Karpas-422 (cell line): ENCODE measurements around the gene MAEL. TPM values are rescaled to one million over a fixed set of nuclear protein-coding genes. Genes with fewer than 3 reads are reported as not detected.

Source experiments
- DNase-seq: peaks from one replicate; pipeline ENCODE4 v3.0.0-alpha.2; 2015
- H2AFZ ChIP-seq: fragments of 200-600 bp; sonication (generic); 2 replicates; pipeline ENCODE4 v1.6.1; 2014; ENCODE audit warnings: antibody characterized with exemption, low read length, mixed read lengths
- H3K27ac ChIP-seq: fragments of 200-600 bp; sonication (generic); 2 replicates; pipeline ENCODE4 v1.5.1; 2014; ENCODE audit warnings: mild to moderate bottlenecking, low read length, moderate library complexity
- H3K27me3 ChIP-seq: fragments of 200-600 bp; sonication (generic); 2 replicates; pipeline ENCODE4 v1.6.1; 2014; ENCODE audit warnings: low read length, mixed read lengths
- H3K36me3 ChIP-seq: fragments of 200-600 bp; sonication (generic); 2 replicates; pipeline ENCODE4 v1.6.1; 2014; ENCODE audit warnings: low read length, mixed read lengths; ENCODE audit not compliant: insufficient read depth
- H3K4me1 ChIP-seq: fragments of 200-600 bp; sonication (generic); 2 replicates; pipeline ENCODE4 v1.6.1; 2014; ENCODE audit warnings: mild to moderate bottlenecking, low read length, mixed read lengths
- H3K4me2 ChIP-seq: fragments of 200-600 bp; sonication (generic); 2 replicates; pipeline ENCODE4 v1.6.1; 2014; ENCODE audit warnings: low read length, low read depth, mild to moderate bottlenecking; ENCODE audit not compliant: poor library complexity, severe bottlenecking
- H3K4me3 ChIP-seq: fragments of 200-600 bp; sonication (generic); 2 replicates; pipeline ENCODE4 v1.5.1; 2014; ENCODE audit warnings: mild to moderate bottlenecking, antibody characterized with exemption, low read length, mixed read lengths
- H3K79me2 ChIP-seq: fragments of 200-600 bp; sonication (generic); 2 replicates; pipeline ENCODE4 v1.6.1; 2014; ENCODE audit warnings: mild to moderate bottlenecking, low read length, mixed read lengths
- H3K9ac ChIP-seq: fragments of 200-600 bp; sonication (generic); 2 replicates; pipeline ENCODE4 v1.6.0; 2014; ENCODE audit warnings: low read length
- H3K9me2 ChIP-seq: fragments of 200-600 bp; sonication (generic), shearing (Covaris generic); replicated peaks from 2 replicates; pipeline ENCODE4 v1.6.0; 2014; ENCODE audit warnings: mild to moderate bottlenecking, low read length, moderate library complexity; ENCODE audit not compliant: insufficient read depth
- H3K9me3 ChIP-seq: fragments of 300-700, 200-600 bp; sonication (generic); 2 replicates; pipeline ENCODE4 v1.6.1; 2014; ENCODE audit warnings: low read length, mixed read lengths
- H4K20me1 ChIP-seq: fragments of 200-600 bp; sonication (generic); 2 replicates; pipeline ENCODE4 v1.6.1; 2014; ENCODE audit warnings: mild to moderate bottlenecking, antibody characterized with exemption, low read length, low read depth; ENCODE audit not compliant: insufficient read depth
- total RNA-seq: library from RNA; depleted of rRNA; stranded (reverse); fragments of >200 nt; shearing (Covaris generic); gene quantifications from 2 replicates; pipeline ENCODE4 v1.2.3, GENCODE V29; 2014; ENCODE audit warnings: low replicate concordance

Gene MAEL
- total RNA-seq, 1 experiment from 2014 or later: 0.63 TPM

DNA sequence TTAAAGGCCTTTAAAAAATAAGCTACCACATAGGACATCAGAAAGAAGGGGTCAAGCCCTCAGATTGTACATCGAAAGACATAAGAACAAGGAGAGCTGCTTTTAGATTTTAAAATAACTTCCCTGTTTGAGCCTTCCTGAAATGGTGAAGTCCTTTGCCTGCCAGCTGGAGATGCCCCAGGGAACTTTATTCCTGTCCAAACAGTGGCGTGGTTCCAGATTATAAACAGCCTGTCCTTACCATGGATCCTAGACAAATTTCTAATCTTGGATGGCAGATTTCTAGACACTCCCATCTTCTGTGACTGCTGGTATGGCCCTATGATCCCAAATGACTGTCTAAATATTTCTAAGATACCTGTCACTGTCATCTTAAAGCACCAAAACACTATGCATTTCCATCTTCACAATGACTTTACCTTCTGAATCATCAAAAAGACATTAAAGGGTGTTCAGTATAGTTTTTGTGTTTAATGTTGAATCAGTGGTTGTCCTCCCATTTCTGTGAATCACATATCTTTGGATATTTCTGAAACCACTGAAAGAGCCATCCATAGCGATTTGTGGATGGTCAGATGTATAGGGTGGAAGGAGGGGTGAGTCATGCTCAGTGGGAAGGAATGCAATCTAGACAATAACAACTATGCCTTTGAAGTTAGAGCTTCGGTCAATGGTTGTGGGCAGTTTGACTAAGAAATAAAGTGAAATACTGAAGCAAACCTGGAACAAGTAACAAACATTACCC is 36.9 kb upstream of the MAEL start:
- Histone ChIP-seq H3K9ac (no peak overlapping the region), H3K79me2 (no peaks in the 10 kb centered on the region), H3K9me3 (no peaks in the 10 kb centered on the region), H3K27me3 (no peaks in the 10 kb centered on the region), H2AFZ (no peak overlapping the region), H3K36me3 (no peaks in the 10 kb centered on the region), H3K4me2 (no peak overlapping the region), H3K4me1 (peaks cover 11% of the 10 kb centered on the region), H3K4me3 (no peak overlapping the region), H3K9me2 (no peaks in the 10 kb centered on the region), H3K27ac (no peak overlapping the region), H4K20me1 (no peaks in the 10 kb centered on the region)
- no peak for DNase-seq

DNA sequence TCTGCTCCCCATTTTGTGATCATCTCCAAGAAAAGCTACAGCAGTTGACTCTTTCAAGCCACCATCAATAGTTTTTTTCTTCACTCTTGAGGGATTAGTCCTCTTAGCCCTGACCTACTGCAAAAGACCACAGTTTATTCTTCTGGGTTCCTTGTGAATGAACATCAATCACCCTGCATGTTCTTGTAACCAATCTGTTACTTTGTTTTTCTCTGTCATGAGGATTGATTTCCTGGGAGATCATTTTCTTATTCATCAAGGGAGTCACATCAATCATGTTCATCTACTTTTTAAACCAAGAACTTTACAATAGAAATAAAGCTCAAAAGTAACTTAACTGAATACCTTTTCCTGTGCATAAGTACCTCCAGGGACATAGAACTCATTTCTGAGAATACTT is 35.6 kb upstream of the MAEL start:
- no peaks in the 10 kb centered on the region for H3K9me2 ChIP-seq
- H3K4me1 ChIP-seq: no peaks in the 10 kb centered on the region
- H3K36me3 ChIP-seq: no peaks in the 10 kb centered on the region
- no peaks in the 10 kb centered on the region for H3K27me3 ChIP-seq
- H3K4me2 ChIP-seq: no peak overlapping the region
- H3K4me3 ChIP-seq: no peak overlapping the region
- H3K9me3 ChIP-seq: no peaks in the 10 kb centered on the region
- no peak for DNase-seq
- H3K27ac ChIP-seq: no peak overlapping the region
- H4K20me1 ChIP-seq: no peaks in the 10 kb centered on the region
- no peak overlapping the region for H3K9ac ChIP-seq
- no peaks in the 10 kb centered on the region for H3K79me2 ChIP-seq
- H2AFZ ChIP-seq: no peak overlapping the region

DNA sequence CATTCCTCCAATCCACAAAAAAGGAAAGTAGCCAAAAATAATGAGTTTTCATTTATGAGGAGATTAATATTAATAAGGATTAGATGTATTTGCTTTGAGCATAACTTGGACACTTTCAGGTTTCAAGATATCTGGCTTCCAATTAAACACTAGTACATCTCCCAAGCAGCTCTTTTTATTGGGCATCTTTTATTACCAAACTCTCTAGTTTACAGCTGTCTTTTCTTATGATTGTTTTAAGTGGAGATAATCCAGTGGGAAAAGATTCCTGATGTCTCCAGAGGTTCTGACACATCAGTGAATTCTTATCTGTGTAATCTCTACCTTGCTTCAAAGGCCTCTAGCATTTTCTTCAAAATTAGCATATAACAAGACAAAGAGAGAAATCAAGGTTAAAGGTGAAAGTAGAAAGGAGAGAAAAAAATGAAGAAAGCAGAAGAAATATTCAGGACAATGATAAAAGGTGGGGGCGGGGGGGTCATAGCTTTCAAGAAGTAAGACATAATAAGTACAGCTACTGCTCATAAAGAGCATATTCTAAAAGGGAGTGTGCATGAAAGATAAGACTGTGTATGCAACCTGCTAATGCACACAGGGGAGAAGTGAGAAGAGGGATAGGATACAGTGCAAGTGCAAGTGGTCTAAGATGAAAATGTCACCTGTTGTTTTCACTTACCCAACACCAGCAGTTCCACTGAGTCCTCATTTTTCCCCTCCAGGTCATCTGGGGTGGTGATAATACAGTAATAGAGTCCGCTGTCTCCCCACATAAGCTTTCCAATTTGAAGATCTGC is 32.8 kb upstream of the MAEL start:
- no peak overlapping the region for H2AFZ ChIP-seq
- no peaks in the 10 kb centered on the region for H3K27me3 ChIP-seq
- no peaks in the 10 kb centered on the region for H4K20me1 ChIP-seq
- H3K9ac ChIP-seq: no peak overlapping the region
- H3K9me2 ChIP-seq: no peaks in the 10 kb centered on the region
- no peaks in the 10 kb centered on the region for H3K4me1 ChIP-seq
- no peaks in the 10 kb centered on the region for H3K9me3 ChIP-seq
- no peaks in the 10 kb centered on the region for H3K36me3 ChIP-seq
- H3K4me2 ChIP-seq: no peak overlapping the region
- no peak for DNase-seq
- H3K79me2 ChIP-seq: no peaks in the 10 kb centered on the region
- H3K27ac ChIP-seq: no peak overlapping the region
- no peak overlapping the region for H3K4me3 ChIP-seq

DNA sequence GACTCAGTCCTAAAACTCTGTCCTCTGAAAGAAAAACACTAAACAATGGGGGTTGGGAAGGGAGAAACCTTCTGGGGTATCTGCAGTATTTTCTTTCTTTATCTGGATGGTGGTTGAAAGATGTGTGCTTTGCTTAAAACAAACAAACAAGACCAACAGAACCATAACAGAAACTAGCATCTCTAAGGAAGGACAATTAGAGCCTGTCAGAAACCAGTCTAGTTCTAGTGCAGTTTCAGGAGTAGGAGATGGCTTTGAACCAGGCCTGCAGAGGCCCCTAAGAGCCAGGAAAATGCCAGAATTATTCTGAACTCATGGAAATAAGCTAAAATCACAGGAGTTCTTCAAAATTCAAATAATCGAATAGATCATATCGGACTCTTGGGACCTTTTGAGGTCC is 32.2 kb upstream of the MAEL start:
- no peaks in the 10 kb centered on the region for H3K27me3 ChIP-seq
- H3K9ac ChIP-seq: no peak overlapping the region
- no peaks in the 10 kb centered on the region for H4K20me1 ChIP-seq
- H3K4me3 ChIP-seq: no peak overlapping the region
- no peaks in the 10 kb centered on the region for H3K36me3 ChIP-seq
- H3K4me2 ChIP-seq: no peak overlapping the region
- H3K9me2 ChIP-seq: no peaks in the 10 kb centered on the region
- DNase-seq: no peak
- no peaks in the 10 kb centered on the region for H3K79me2 ChIP-seq
- H3K4me1 ChIP-seq: no peaks in the 10 kb centered on the region
- H3K9me3 ChIP-seq: no peaks in the 10 kb centered on the region
- no peak overlapping the region for H2AFZ ChIP-seq
- no peak overlapping the region for H3K27ac ChIP-seq

DNA sequence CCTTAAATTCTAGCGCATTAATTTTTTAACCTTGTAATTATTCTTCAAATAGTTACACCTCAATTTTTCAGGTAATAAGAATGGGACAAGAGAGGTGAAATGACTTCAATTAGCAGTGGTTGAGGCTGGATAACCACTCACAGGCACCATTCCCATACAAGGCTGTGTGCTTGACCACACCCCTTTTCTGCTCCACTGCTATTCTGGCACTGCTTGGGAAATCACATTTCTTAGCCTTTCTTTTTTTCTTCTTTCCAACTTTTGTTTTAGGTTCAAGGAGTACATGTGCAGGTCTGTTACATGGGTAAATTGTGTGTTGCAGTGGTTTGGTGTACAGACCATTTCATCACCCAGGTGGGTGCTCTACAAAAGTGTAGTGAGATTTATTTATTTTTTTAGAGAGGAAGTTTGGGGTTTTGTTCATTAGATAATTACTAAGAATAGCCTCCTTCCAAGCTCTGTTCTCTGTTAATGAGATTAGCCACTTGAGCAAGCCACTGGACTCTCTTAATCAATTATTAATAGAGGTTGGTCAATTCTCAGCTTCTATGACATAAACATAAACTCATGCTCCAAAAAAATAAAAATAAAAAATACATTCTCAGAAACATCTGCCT is 28.1 kb upstream of the MAEL start:
- Histone ChIP-seq H3K79me2 (no peaks in the 10 kb centered on the region), H3K27ac (no peak overlapping the region), H3K27me3 (no peaks in the 10 kb centered on the region), H3K4me1 (no peaks in the 10 kb centered on the region), H3K9ac (no peak overlapping the region), H3K4me3 (no peak overlapping the region), H2AFZ (no peak overlapping the region), H3K36me3 (no peaks in the 10 kb centered on the region), H3K9me3 (no peaks in the 10 kb centered on the region), H3K9me2 (no peaks in the 10 kb centered on the region), H3K4me2 (no peak overlapping the region), H4K20me1 (no peaks in the 10 kb centered on the region)
- DNase-seq: no peak

DNA sequence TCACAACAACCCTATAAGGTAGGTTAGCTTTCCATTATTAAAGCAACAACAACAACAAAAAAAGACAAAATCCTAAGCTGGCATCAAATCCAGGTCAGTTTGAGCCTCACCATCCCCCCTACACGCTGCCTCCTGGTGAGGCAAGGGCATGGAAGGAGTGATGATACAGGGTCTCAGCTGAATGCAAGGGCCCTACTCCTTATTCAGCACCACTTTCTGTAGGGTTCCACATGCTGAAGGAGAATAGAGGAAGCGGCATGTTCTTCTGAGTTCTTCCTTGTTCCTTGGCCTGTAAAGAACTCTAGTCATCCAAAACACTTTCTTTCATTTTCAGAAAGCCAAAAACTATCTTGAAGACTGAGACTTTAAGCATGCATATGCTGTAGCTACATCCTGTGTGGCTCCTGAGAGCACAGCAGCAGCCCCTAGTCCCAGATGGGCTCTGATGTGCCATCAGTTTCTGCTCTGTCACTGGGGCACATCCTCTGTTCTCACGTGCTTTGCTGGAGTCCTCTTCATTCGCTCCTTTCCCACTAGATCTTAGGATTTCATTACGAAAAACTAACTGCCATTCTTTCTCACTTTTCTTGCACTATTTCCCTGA is 19.9 kb upstream of the MAEL start:
- H3K4me3 ChIP-seq: no peak overlapping the region
- H3K79me2 ChIP-seq: no peaks in the 10 kb centered on the region
- no peaks in the 10 kb centered on the region for H3K27me3 ChIP-seq
- peaks cover 6% of the 10 kb centered on the region; the same call in 1 of the 2 replicates for H4K20me1 ChIP-seq
- no peaks in the 10 kb centered on the region for H3K9me3 ChIP-seq
- DNase-seq: no peak
- no peak overlapping the region for H3K9ac ChIP-seq
- H2AFZ ChIP-seq: no peak overlapping the region
- no peaks in the 10 kb centered on the region for H3K36me3 ChIP-seq
- H3K4me1 ChIP-seq: peaks cover 38% of the 10 kb centered on the region
- H3K27ac ChIP-seq: no peak overlapping the region
- H3K9me2 ChIP-seq: no peaks in the 10 kb centered on the region
- H3K4me2 ChIP-seq: no peak overlapping the region

DNA sequence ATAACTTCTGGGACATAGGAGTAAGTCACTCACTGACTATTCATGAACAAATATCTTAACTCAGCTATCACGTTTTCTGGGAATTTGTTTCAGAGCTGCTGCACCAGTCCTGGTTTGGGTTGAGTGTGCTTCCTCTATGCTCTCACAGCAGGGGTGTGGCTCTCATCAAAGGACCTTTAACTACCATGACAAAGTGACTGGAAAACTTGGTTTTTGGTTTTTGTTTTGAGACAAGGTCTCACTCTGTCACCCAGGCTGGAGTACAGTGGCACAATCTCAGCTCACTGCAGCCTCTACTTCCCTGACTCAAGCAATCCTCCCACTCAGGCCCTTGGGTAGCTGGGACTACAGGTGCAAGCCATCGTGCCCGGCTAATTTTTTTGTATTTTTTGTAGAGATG is 17.8 kb upstream of the MAEL start:
- Histone ChIP-seq H3K9ac (no peak overlapping the region), H4K20me1 (peaks cover 3% of the 10 kb centered on the region; the same call in 1 of the 2 replicates), H3K9me2 (no peaks in the 10 kb centered on the region), H3K27me3 (no peaks in the 10 kb centered on the region), H3K4me1 (peaks cover 51% of the 10 kb centered on the region), H3K4me3 (no peak overlapping the region), H3K27ac (no peak overlapping the region), H3K36me3 (no peaks in the 10 kb centered on the region), H3K79me2 (no peaks in the 10 kb centered on the region), H3K9me3 (no peaks in the 10 kb centered on the region), H3K4me2 (peak overlapping the region; percentile 12), H2AFZ (no peak overlapping the region)
- no peak for DNase-seq

DNA sequence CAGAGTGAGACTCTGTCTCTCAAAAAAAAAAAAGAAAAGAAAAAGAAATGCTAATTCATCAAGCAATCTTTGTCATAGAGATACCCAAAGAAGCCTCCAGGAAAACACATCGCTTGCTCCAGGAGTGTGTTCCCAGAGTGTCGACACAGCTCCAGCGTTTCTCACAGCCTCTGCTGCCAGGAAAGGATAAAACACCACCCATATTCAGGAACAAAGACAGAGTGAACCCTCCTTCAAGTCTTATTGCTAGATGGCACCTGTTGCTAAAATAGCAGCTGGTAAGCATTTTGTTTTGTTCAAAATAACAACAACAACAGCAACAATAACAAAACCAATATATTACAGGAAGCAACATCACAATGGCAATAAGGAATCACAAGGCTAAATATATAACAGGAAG is 16.9 kb upstream of the MAEL start:
- no peak overlapping the region for H2AFZ ChIP-seq
- no peak overlapping the region for H3K4me2 ChIP-seq
- H3K9me3 ChIP-seq: no peaks in the 10 kb centered on the region
- H3K79me2 ChIP-seq: no peaks in the 10 kb centered on the region
- H3K9ac ChIP-seq: no peak overlapping the region
- H3K27me3 ChIP-seq: no peaks in the 10 kb centered on the region
- no peaks in the 10 kb centered on the region for H3K9me2 ChIP-seq
- no peak overlapping the region for H3K27ac ChIP-seq
- no peaks in the 10 kb centered on the region for H3K36me3 ChIP-seq
- peaks cover 61% of the 10 kb centered on the region for H3K4me1 ChIP-seq
- no peak for DNase-seq
- no peak overlapping the region for H3K4me3 ChIP-seq
- no peaks in the 10 kb centered on the region for H4K20me1 ChIP-seq
